Brain microvascular endothelial cell (primary cell): ENCODE results near the gene CCDC107.

ENCODE experiments used
- DNase-seq: peaks from one replicate; pipeline ENCODE4 v3.0.0-alpha.2; 2020
- H3K27ac ChIP-seq: fragments of 250-450 bp; sonication (Bioruptor Pico); 2 replicates; pipeline ENCODE4 v1.5.1; 2020; ENCODE audit warnings: mild to moderate bottlenecking, moderate library complexity
- H3K27me3 ChIP-seq: fragments of 250-450 bp; sonication (Bioruptor Pico); replicated peaks from 2 replicates; pipeline ENCODE4 v1.5.1; 2020; ENCODE audit warnings: mild to moderate bottlenecking
- H3K36me3 ChIP-seq: fragments of 250-450 bp; sonication (Bioruptor Pico); replicated peaks from 2 replicates; pipeline ENCODE4 v1.5.1; 2020; ENCODE audit warnings: mild to moderate bottlenecking
- H3K4me3 ChIP-seq: 2 replicates; pipeline ENCODE4 v1.5.1; 2011; ENCODE audit warnings: low read depth, mild to moderate bottlenecking, control low read depth, low read length, moderate library complexity
- in situ Hi-C: cut with HindIII; loops from 2 replicates; pipeline ENCODE4 v1.10.0; 2017; ENCODE audit warnings: low sequenced_read_pairs, low pct_ligation_motif_present
- TF ChIP-seq, protein P1 (sequence below): IDR thresholded peaks from 2 replicates; pipeline ENCODE4 v1.5.1; 2011; ENCODE audit warnings: low read depth, mild to moderate bottlenecking, moderate library complexity, low read length, control low read depth, inconsistent platforms; ENCODE audit errors: missing control alignments

Gene CCDC107

DNA sequence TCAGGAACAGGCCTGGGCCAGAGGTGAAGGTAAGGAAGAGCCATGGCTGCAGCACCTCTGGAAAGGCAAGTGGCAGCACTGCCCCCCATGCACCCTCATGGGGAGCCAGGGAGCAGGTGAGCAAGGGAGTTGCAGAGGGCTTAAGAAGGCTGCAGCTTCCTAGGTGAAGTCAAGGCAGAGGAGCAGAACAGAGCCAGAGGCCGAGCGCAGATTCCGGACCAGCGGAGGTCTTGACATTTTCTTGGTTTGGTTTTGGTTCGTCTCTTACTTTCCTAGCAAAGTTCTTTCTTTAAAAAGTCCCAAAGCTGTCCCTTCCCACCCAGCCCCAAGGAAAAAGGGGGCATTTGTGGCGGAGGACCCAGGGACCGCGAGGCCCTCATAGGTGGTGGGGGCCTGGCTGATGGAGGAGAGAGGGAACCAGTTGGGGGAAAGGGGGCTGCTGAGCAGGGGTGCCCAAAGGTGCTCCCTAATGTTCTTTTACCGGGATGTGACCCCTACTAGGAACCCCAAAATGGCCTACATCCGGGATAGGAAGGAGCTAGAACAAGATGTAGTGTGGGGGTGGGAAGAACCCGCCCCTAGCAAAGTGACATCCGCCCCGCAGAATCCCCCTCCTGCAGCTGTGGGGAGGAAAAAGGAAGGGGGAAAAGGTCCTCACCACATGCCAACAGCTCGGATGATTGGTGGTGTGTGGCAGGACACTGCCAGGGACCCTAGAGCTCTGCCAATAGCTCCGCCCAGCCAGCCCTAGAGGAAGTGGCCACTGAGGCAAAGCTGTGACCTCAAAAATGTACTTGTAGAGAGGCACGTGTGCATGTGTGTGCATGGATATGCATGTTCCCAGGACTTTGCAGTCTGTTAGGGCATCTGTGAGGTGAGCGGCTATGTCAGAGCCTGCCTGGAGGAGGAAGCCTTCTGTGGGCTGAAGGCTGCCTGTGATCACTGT, 39.0 kb upstream of the CCDC107 start:
- TF ChIP-seq, protein P1, sequence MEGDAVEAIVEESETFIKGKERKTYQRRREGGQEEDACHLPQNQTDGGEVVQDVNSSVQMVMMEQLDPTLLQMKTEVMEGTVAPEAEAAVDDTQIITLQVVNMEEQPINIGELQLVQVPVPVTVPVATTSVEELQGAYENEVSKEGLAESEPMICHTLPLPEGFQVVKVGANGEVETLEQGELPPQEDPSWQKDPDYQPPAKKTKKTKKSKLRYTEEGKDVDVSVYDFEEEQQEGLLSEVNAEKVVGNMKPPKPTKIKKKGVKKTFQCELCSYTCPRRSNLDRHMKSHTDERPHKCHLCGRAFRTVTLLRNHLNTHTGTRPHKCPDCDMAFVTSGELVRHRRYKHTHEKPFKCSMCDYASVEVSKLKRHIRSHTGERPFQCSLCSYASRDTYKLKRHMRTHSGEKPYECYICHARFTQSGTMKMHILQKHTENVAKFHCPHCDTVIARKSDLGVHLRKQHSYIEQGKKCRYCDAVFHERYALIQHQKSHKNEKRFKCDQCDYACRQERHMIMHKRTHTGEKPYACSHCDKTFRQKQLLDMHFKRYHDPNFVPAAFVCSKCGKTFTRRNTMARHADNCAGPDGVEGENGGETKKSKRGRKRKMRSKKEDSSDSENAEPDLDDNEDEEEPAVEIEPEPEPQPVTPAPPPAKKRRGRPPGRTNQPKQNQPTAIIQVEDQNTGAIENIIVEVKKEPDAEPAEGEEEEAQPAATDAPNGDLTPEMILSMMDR, result no peak
- Histone ChIP-seq H3K36me3 (no peaks in the 10 kb centered on the region), H3K4me3 (no peak overlapping the region), H3K27ac (no peak overlapping the region), H3K27me3 (peaks cover 13% of the 10 kb centered on the region)
- in situ Hi-C loops, result no loop called here
- no peak for DNase-seq

DNA sequence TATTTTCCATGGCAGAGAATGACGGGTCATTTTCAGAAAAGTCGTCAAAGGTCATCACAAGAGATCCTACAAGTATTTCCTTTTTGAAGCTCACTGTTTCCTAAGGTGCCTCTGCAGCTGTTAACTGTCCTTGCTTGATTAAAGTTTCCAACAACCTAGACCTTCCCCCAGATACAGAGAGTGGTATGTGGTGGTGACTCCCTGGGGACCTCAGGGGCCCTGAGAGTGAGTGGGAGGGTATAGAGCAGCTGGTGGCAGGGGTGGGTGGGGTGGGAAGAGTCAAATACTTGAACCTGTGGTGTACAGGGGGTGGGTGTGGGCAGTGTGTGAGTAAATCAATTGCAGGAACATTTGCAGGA, 38.3 kb upstream of the CCDC107 start:
- Histone ChIP-seq H3K36me3 (no peaks in the 10 kb centered on the region), H3K4me3 (no peak overlapping the region), H3K27me3 (peaks cover 13% of the 10 kb centered on the region), H3K27ac (no peak overlapping the region)
- TF ChIP-seq, protein P1, result no peak
- DNase-seq, result no peak
- in situ Hi-C loops, result no loop called here

DNA sequence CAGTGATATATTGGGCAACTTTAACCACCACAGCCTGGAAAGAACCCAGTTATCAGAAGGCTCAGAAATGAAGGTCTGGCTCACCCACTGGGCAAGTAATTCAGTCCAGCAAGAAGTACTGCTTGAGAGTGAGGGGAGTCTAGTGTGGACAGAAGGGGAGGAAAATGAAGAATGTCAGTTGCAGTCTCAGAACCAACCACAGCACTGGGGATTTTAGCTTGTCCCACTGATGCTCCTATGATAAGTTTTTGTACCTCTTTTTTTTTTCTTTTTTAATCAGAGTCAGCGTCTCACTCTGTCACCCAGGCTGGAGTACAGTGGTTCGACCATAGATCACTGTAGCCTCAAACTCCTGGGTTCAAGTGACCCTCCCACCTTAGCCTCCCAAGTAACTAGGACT, 30.5 kb upstream of the CCDC107 start:
- Histone ChIP-seq H3K27me3 (no peaks in the 10 kb centered on the region), H3K27ac (no peak overlapping the region), H3K4me3 (no peak overlapping the region), H3K36me3 (no peaks in the 10 kb centered on the region)
- TF ChIP-seq, protein P1, result no peak
- in situ Hi-C loops, result no loop called here
- DNase-seq, result no peak

DNA sequence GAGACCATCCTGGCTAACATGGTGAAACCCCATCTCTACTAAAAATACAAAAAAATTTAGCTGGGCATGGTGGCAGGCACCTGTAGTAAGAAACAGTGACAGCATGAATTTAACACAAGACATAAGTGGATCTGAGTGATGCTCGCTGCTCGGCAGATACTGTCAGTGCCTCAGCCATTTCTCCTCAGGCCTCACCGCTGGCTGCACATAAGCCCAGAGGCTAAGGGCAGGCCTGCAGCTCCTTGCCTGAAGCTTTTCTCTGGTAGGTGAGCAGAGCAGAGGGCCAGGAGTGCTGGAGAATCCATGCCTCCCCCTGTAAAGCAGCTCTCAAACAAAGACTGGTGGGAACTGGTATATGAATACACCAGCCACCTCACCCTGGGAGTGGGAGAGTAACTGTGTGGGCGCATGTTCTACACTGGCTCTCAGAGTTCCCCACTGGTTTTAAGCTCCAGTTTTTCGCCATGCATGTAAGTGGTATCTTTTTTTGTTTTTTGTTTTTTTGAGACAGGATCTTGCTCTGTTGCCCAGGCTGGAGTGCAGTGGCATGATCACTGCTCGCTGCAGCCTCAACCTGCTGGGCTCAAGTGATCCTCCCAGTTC, 29.6 kb upstream of the CCDC107 start:
- no peak overlapping the region for H3K27ac ChIP-seq
- no peak overlapping the region for H3K4me3 ChIP-seq
- in situ Hi-C loops, result no loop called here
- H3K27me3 ChIP-seq, result no peaks in the 10 kb centered on the region
- TF ChIP-seq, protein P1, result no peak
- no peak for DNase-seq
- no peaks in the 10 kb centered on the region for H3K36me3 ChIP-seq

DNA sequence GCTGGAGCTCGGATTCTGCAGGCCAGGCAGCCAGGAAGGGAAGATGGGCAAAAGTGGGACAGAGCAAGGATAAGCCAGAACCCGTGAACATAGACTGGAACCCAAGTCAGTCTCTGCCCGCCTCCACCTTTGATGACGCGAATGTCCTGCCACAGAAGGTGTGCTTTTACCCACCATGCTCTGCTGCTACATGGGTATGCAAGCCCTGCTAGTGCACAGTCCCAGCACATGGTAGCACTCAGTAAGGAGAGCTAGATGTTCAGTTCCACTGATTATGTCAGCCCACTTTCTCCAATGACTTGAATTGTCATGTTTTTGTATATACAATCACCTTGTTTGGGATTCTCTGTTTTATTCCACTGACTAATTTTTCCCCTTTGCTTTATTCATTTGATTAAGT, 28.5 kb upstream of the CCDC107 start:
- Histone ChIP-seq H3K27ac (no peak overlapping the region), H3K27me3 (no peaks in the 10 kb centered on the region), H3K4me3 (no peak overlapping the region), H3K36me3 (no peaks in the 10 kb centered on the region)
- in situ Hi-C loops, result no loop called here
- DNase-seq, result no peak
- TF ChIP-seq, protein P1, result no peak

DNA sequence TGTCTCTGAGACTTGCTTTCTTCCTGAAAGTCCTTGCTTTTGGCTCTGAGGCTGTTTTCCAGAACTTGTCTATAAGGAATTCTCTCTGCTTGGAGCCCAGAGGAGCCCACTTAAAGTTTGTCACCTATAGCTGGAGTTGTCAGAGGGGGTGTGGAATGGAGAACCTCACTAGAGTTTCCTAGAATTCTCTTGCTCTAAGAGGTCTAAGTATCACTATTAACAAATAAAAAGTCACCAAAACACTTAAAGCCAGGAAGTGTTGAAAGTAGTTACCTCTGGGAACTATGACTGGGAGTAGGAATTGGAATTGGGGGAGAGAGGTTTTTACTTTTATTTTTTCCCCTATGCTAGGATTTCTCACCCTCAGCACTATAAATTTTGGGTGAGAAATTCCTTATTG, 22.4 kb upstream of the CCDC107 start:
- TF ChIP-seq, protein P1, result no peak
- in situ Hi-C loops, result no loop called here

More for the DNA sequence above, 22.4 kb upstream of the CCDC107 start:
- no peaks in the 10 kb centered on the region for H3K36me3 ChIP-seq
- no peak overlapping the region for H3K4me3 ChIP-seq
- DNase-seq, result no peak
- H3K27me3 ChIP-seq, result no peaks in the 10 kb centered on the region
- no peak overlapping the region for H3K27ac ChIP-seq
